NCI-H2227 treated with DMSO at 0.1 percent for 48 hours (cell line): ENCODE measurements around the gene FCRL6.

Experiments
- DNase-seq: peaks from one replicate; lab custom pipeline; 2025; lab: John Stamatoyannopoulos, UW

FCRL6 gene

GRCh38 chr1:159802111-159802510, at the start of gene FCRL6:
FCRL6 (plus strand) TSS chr1:159802360; CDS start chr1:159802425, 65 bp downstream.
- no peak for DNase-seq

GRCh38 chr1:159753386-159753785, 48.8 kb upstream of the FCRL6 start:
- DNase-seq, result no peak

- DNase-seq, result no peak
These were observed 46.6 kb upstream of the FCRL6 start for GRCh38 chr1:159755451-159756007.

GRCh38 chr1:159756397-159756796, 45.8 kb upstream of the FCRL6 start:
- no peak for DNase-seq

- DNase-seq, result no peak
These were observed 38.5 kb upstream of the FCRL6 start for GRCh38 chr1:159763686-159764085.

- no peak for DNase-seq
These were observed 36.4 kb upstream of the FCRL6 start for GRCh38 chr1:159765806-159766205.

- DNase-seq, result no peak
These were observed 30.8 kb upstream of the FCRL6 start for GRCh38 chr1:159771127-159771895.

GRCh38 chr1:159774465-159774864, 27.7 kb upstream of the FCRL6 start:
- no peak for DNase-seq

GRCh38 chr1:159775716-159776115, 26.4 kb upstream of the FCRL6 start:
- DNase-seq, result no peak

- no peak for DNase-seq
These were observed 23.9 kb upstream of the FCRL6 start for GRCh38 chr1:159778266-159778665.

GRCh38 chr1:159779403-159779851, 22.7 kb upstream of the FCRL6 start:
- DNase-seq, result no peak

- peak; percentile 99 for DNase-seq
These were observed 21.3 kb upstream of the FCRL6 start, which contains the start of gene DUSP23 for GRCh38 chr1:159780583-159781582. DUSP23 (plus strand) TSS chr1:159780962; CDS start chr1:159781101, 139 bp downstream.

- no peak for DNase-seq
These were observed 20.2 kb upstream of the FCRL6 start for GRCh38 chr1:159781992-159782391.

GRCh38 chr1:159783724-159784123, 18.4 kb upstream of the FCRL6 start:
- DNase-seq, result no peak

GRCh38 chr1:159786465-159786864, 15.7 kb upstream of the FCRL6 start:
- no peak for DNase-seq

GRCh38 chr1:159786966-159787365, 15.2 kb upstream of the FCRL6 start:
- DNase-seq, result no peak

- no peak for DNase-seq
These were observed 11.8 kb upstream of the FCRL6 start for GRCh38 chr1:159790237-159790917.

GRCh38 chr1:159791031-159791430, 11.1 kb upstream of the FCRL6 start:
- DNase-seq, result no peak

- DNase-seq, result peak; percentile 13
These were observed 10.7 kb upstream of the FCRL6 start for GRCh38 chr1:159791461-159791860.

GRCh38 chr1:159795534-159795933, 6.6 kb upstream of the FCRL6 start:
- no peak for DNase-seq

- DNase-seq, result peak; percentile 72
These were observed 3.3 kb upstream of the FCRL6 start for GRCh38 chr1:159798893-159799292.
